Uterus (tissue), 2 donors: ENCODE data around the gene CD99.

Experiments used
- POLR2A ChIP-seq, 2 donors: fragments of 450-650 bp; IDR thresholded peaks; one replicate each; pipeline ENCODE4 v1.6.1; 2016; ENCODE audit warnings: antibody characterized with exemption in 2 of 2, mild to moderate bottlenecking in 1 of 2, moderate library complexity in 1 of 2
- TF ChIP-seq, protein P1 (sequence below), 4 experiments: fragments of 200-600 bp in 2 of 4; fragments of 450-650 bp in 2 of 4; sonication (generic) in 2 of 4; IDR thresholded peaks; one replicate each; pipeline ENCODE4 v1.5.1; 2016 to 2019; ENCODE audit warnings: antibody characterized with exemption in 4 of 4, mild to moderate bottlenecking in 2 of 4, moderate library complexity in 1 of 4

- TF ChIP-seq, protein P1, sequence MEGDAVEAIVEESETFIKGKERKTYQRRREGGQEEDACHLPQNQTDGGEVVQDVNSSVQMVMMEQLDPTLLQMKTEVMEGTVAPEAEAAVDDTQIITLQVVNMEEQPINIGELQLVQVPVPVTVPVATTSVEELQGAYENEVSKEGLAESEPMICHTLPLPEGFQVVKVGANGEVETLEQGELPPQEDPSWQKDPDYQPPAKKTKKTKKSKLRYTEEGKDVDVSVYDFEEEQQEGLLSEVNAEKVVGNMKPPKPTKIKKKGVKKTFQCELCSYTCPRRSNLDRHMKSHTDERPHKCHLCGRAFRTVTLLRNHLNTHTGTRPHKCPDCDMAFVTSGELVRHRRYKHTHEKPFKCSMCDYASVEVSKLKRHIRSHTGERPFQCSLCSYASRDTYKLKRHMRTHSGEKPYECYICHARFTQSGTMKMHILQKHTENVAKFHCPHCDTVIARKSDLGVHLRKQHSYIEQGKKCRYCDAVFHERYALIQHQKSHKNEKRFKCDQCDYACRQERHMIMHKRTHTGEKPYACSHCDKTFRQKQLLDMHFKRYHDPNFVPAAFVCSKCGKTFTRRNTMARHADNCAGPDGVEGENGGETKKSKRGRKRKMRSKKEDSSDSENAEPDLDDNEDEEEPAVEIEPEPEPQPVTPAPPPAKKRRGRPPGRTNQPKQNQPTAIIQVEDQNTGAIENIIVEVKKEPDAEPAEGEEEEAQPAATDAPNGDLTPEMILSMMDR (IDR thresholded peaks at IDR 0.05) = no peak
- TF ChIP-seq POLR2A (IDR thresholded peaks at IDR 0.05) = no peak
Measured at GRCh38 chrX:2678583-2678982, 12.5 kb upstream of the CD99 start.
